ENCODE results near the gene STUB1.

The STUB1 gene

DNA sequence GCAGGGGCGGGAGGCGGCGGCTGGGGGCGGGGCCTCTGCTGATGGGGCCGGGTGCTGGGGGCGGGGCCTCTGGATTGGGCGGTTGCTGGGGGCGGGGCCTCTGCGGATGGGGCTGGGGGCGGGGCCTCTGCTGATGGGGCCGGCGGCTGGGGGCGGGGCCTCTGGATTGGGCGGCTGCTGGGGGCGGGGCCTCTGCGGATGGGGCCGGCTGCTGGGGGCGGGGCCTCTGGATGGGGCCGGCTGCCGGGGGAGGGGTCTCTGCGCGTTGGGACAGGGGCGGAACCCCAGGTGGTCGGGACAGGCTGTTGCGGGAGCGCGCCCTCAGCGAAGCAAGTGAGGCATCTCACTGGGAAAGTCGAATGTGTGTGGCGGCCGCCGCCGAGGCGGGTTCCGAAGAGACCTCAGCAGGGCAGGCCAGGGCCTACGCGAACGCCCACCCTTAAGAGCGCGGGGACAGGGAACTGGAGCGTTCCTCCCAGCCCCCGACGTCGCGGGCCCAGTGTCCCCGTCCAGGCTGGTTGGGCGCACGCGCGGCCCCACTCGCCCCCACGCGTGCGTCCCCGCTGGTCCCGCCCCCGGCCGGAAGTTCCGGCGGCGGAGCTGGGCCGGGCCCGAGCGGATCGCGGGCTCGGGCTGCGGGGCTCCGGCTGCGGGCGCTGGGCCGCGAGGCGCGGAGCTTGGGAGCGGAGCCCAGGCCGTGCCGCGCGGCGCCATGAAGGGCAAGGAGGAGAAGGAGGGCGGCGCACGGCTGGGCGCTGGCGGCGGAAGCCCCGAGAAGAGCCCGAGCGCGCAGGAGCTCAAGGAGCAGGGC is at the start of gene STUB1:
Gene STUB1 (plus strand): TSS at position 597 of the 811 bp plus-strand sequence. CDS start 116 bp downstream, at position 713.
- no peak for TF ChIP-seq CTCF (IDR thresholded peaks at IDR 0.05; ENCODE audit: low read length, missing control alignments)
- peak; percentile 87 for DNase-seq (ENCODE audit: low read depth)
- peak within 1 kb of the TSS; percentile 77 for H3K4me3 ChIP-seq (replicated peaks; ENCODE audit: low read depth, low read length)

- DNase-seq (ENCODE audit: low read depth) = no peak
- TF ChIP-seq CTCF (IDR thresholded peaks at IDR 0.05; ENCODE audit: low read length, missing control alignments) = no peak
- no peak within 1 kb of the TSS for H3K4me3 ChIP-seq (replicated peaks; ENCODE audit: low read depth, low read length)
Measured at GRCh38 chr16:630815-631405, 49.3 kb upstream of the STUB1 start, which contains the start of gene WFIKKN1. Gene WFIKKN1 (plus strand): TSS chr16:630985. CDS start chr16:631254, 269 bp downstream.

DNA sequence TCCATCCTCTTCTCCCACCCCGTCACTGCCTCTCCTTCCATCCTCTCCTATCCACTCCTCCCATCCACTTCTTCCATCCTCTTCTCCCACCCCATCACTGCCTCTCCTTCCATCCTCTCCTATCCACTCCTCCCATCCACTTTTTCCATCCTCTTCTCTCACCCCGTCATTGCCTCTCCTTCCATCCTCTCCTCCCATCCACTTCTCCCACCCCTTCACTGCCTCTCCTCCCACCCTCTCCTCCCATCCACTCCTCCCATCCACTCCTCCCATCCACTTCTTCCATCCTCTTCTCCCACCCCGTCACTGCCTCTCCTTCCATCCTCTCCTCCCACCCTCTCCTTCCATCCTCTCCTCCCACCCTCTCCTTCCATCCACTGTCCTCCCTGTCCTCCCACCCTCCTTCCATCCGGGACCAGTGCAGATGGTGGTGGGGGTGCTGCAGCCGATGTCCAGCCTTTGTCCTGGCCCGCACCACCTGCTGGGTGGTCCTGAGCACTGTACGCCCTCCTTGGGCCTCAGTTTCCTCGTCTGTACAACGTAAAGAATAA is 48.3 kb upstream of the STUB1 start:
- no peak overlapping the region for H3K4me3 ChIP-seq (replicated peaks; ENCODE audit: low read depth, low read length)
- no peak for DNase-seq (ENCODE audit: low read depth)
- no peak for TF ChIP-seq CTCF (IDR thresholded peaks at IDR 0.05; ENCODE audit: low read length, missing control alignments)

DNA sequence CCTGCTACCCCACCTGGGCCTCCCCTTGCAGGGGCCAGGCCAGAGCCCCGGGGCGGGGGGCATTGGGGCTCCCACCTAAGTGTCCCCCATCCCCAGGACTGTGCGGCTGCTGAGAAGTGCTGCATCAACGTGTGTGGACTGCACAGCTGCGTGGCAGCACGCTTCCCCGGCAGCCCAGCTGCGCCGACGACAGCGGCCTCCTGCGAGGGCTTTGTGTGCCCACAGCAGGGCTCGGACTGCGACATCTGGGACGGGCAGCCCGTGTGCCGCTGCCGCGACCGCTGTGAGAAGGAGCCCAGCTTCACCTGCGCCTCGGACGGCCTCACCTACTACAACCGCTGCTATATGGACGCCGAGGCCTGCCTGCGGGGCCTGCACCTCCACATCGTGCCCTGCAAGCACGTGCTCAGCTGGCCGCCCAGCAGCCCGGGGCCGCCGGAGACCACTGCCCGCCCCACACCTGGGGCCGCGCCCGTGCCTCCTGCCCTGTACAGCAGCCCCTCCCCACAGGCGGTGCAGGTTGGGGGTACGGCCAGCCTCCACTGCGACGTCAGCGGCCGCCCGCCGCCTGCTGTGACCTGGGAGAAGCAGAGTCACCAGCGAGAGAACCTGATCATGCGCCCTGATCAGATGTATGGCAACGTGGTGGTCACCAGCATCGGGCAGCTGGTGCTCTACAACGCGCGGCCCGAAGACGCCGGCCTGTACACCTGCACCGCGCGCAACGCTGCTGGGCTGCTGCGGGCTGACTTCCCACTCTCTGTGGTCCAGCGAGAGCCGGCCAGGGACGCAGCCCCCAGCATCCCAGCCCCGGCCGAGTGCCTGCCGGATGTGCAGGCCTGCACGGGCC is 47.5 kb upstream of the STUB1 start:
- no peak overlapping the region for H3K4me3 ChIP-seq (replicated peaks; ENCODE audit: low read depth, low read length)
- TF ChIP-seq CTCF (IDR thresholded peaks at IDR 0.05; ENCODE audit: low read length, missing control alignments) = no peak

DNA sequence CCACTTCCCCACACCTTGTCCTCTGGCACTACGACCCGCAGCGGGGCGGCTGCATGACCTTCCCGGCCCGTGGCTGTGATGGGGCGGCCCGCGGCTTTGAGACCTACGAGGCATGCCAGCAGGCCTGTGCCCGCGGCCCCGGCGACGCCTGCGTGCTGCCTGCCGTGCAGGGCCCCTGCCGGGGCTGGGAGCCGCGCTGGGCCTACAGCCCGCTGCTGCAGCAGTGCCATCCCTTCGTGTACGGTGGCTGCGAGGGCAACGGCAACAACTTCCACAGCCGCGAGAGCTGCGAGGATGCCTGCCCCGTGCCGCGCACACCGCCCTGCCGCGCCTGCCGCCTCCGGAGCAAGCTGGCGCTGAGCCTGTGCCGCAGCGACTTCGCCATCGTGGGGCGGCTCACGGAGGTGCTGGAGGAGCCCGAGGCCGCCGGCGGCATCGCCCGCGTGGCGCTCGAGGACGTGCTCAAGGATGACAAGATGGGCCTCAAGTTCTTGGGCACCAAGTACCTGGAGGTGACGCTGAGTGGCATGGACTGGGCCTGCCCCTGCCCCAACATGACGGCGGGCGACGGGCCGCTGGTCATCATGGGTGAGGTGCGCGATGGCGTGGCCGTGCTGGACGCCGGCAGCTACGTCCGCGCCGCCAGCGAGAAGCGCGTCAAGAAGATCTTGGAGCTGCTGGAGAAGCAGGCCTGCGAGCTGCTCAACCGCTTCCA is 46.7 kb upstream of the STUB1 start:
- no peak overlapping the region for H3K4me3 ChIP-seq (replicated peaks; ENCODE audit: low read depth, low read length)
- no peak for DNase-seq (ENCODE audit: low read depth)
- no peak for TF ChIP-seq CTCF (IDR thresholded peaks at IDR 0.05; ENCODE audit: low read length, missing control alignments)

More for the DNA sequence above, 47.5 kb upstream of the STUB1 start:
- DNase-seq (ENCODE audit: low read depth) = no peak

DNA sequence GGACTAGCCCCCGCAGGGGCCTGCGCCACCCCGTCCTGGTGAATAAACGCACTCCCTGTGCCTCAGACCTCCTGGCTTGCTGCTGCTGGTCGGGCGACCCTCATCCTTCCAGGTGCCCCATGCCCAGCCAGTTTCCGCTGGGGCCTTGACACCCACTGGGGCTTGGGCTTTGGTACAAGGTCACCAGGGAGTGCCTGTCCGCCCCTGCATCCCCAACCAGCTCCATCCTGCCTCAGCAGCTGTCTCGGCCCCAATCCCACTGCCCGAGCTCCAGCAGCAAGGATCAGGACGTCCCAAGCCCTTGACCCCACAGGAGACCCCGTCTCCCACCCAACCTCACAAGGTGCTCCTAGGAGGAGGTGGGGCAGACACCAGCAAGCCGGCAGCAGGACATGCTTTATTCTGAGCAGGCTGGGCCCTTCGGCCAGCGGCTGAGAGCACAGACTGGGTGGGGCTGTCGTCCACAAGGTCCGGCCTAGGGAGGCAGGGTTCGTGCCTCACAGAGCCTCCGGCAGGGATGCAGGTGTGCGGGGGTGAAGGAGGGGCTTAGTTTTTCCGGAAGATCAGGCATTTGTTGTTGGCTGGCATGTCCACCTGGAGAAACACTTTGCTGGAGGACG is 46.0 kb upstream of the STUB1 start:
- H3K4me3 ChIP-seq (replicated peaks; ENCODE audit: low read depth, low read length) = no peak overlapping the region
- TF ChIP-seq CTCF (IDR thresholded peaks at IDR 0.05; ENCODE audit: low read length, missing control alignments) = no peak
- DNase-seq (ENCODE audit: low read depth) = no peak
